Stimulated activated CD8-positive, alpha-beta memory T cell treated with anti-CD3 and anti-CD28 coated beads, Interleukin-15, amount 100 ng/mL, for 1 hour (primary cell): ENCODE measurements around the gene PIP4K2A.

Experiments used
- DNase-seq: peaks from one replicate; pipeline ENCODE4 v3.0.0-alpha.2; 2020; ENCODE audit warnings: low read depth

PIP4K2A gene

GRCh38 chr10:22599048-22599561, 115.3 kb downstream of the PIP4K2A start:
- no peak for DNase-seq

- DNase-seq = no peak
These were observed 115.9 kb downstream of the PIP4K2A start for GRCh38 chr10:22598478-22598877.

GRCh38 chr10:22597138-22597537, 117.2 kb downstream of the PIP4K2A start:
- DNase-seq = no peak

DNA sequence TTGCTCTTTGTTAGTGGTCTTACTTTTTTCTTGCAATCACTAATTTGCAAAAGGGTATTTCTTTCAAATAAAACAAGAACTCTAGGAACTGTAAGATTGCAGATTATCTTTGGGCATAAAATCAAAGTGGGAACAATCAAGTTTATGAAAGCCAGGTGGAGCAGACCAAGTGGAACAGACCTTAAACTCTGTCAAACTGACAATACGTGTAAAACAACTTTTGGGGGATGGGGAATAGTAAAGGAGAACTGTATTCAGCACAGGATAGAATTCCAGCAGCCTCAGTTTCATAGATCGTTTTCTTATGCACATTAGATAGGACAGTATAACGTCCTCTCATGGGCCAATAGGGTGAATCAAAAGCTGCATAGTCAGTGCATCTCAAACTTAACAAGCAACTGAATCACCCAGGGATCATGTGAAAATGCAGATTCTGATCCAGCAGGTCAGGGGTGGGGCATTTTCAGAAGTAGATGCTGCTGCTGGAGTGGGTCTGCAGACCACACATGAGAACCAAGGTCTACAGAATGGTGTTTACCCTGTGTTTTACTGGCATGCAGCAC, 120.7 kb downstream of the PIP4K2A start:
- no peak for DNase-seq

- DNase-seq = no peak
These were observed 121.4 kb downstream of the PIP4K2A start for GRCh38 chr10:22593026-22593425.

- no peak for DNase-seq
These were observed 124.4 kb downstream of the PIP4K2A start for GRCh38 chr10:22589851-22590514.

- DNase-seq = no peak
These were observed 125.9 kb downstream of the PIP4K2A start for GRCh38 chr10:22588462-22588861.

DNA sequence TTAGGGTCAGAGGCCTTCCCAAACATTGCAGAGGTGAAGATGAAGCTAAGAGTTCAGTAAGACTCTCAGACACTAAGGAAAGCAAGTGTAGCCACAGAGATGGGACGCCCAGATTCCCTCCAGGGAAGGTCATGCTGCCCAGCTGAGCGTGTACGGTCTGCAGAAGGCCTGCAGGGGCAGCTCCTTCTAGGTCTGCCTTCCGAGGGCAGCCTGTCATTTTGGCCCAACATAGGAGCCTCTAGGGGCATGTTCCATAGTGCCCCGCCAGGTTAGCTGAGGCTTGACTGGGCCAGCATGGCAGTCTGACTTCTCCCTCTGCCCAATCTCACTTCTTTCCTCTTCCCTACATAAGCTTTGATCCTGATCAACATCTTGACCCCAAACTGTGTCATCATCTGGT, 130.7 kb downstream of the PIP4K2A start:
- DNase-seq = no peak

DNA sequence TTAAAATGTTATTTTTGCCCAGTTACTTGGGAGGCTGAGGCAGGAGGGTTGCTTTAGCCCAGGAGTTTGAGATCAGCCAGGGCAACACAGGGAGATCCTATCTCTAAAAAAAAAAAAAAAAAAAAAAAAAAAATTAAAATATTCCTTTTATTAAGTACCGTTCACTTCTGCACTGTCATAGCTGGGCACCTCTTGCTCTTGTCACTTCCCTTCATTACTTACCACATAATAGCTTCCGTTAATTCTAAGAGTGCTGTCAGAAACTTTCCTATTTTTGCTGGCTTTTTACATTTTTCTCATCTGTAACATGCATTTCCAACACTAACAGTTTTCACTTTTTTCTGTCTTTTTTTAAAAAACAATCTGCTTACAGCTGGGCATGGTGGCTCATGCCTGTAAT, 132.9 kb downstream of the PIP4K2A start:
- DNase-seq = no peak

- no peak for DNase-seq
These were observed 133.7 kb downstream of the PIP4K2A start for GRCh38 chr10:22580711-22581110.

GRCh38 chr10:22579826-22580225, 134.6 kb downstream of the PIP4K2A start:
- DNase-seq = no peak

GRCh38 chr10:22573820-22574569, 140.4 kb downstream of the PIP4K2A start:
- DNase-seq = peak; percentile 13

DNA sequence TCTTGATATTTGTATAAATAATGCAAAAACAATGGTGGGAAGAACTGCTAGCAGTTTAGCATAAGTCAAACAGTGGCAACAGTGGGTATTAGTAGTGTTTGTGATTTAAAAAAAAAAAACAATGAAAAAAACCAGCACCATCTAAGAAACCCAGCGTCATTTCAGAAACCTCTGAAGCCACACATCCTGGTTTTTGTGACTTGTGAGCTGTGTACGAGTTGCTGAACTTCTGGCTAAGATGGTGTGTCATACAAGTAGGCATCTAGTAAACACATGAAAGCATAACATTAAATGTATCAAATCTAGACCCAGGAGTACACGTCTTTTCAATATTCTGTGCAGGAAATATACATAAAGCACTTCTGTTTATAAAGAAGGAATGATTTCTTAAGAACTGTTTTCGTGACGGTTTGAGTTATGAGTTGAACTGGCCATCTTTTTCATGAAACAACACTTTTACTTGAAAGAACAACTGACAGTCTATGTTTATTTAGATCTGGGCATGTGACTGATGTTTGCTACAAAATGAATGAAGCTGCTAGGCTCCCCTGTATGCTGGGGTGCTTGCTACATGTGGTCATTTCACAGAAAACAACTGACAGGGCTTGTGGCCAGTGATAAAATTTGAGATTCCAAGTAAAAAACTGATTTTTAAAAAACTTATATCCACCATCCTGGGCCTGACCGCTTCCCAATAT, 143.5 kb downstream of the PIP4K2A start:
- DNase-seq = no peak

GRCh38 chr10:22570234-22570633, 144.1 kb downstream of the PIP4K2A start:
- DNase-seq = no peak

DNA sequence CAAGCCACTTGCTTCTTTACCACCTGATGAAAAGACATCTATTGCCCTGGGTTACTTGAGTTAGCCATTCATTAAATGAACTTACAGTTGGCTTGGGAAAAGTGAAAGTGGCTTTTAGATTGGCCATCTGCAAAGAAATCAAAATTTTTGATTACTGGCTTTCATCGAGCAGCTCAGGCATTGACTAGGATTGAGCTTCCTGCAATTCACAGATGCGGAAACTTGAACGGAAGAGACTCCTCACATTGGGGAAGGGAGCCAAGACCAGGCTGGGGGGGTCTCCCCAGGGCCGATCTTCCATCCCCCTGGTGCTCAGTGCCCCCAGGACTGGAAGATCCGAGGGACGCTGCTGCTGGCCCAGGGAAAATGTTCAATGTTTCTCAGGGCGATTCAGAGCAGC, 145.4 kb downstream of the PIP4K2A start:
- DNase-seq = no peak

- DNase-seq = no peak
These were observed 150.3 kb downstream of the PIP4K2A start for GRCh38 chr10:22564060-22564459.

GRCh38 chr10:22561909-22562308, 152.5 kb downstream of the PIP4K2A start:
- DNase-seq = no peak

- DNase-seq = no peak
These were observed 153.5 kb downstream of the PIP4K2A start for GRCh38 chr10:22560913-22561239.

- no peak for DNase-seq
These were observed 154.1 kb downstream of the PIP4K2A start for GRCh38 chr10:22560096-22560912.

DNA sequence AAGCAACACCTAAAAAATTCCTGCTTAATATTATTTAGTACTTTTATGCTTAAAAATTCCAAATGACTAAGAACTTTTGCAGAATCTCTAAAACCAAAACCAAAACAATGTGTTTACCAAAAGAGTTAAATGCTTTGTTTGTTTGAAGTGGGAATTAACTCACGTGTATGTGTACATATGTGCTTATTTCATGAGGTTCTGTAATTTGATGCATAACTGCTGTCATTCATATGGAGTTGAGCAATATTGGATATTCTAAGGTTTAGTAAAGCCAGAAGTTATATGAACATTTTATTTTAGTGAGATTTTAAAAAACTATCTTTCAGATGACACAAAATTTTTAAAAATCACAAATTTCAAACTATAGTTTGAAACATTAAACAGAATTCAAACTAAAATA, 157.1 kb downstream of the PIP4K2A start:
- DNase-seq = no peak

GRCh38 chr10:22556774-22557173, 157.6 kb downstream of the PIP4K2A start:
- DNase-seq = no peak
